ENCODE data around the gene EFCAB9. TPM values are rescaled to one million over a fixed set of nuclear protein-coding genes. Genes with fewer than 3 reads are reported as not detected.

EFCAB9 gene
- polyA plus RNA-seq, 3 donors: not detected

GRCh38 chr5:172238334-172238733 lies 44.4 kb downstream of the EFCAB9 start:
- H3K27me3 Mint-ChIP-seq (ENCODE audit: low read depth in 3 of 3): no peaks in the 10 kb centered on the region
- Histone ChIP-seq H4K20me1 (ENCODE audit: insufficient read depth, low read length) (no peaks in the 10 kb centered on the region), H2AFZ (ENCODE audit: insufficient read depth, low read depth, low read length, poor library complexity, severe bottlenecking) (no peak overlapping the region), H3K4me1 (ENCODE audit: control insufficient read depth in 1 of 2, insufficient read depth in 2 of 2, low read length in 2 of 2) (peaks cover 13 to 17% of the 10 kb centered on the region in 2 donors), H3K27ac (ENCODE audit: low read depth in 1 of 2, low read length in 2 of 2) (no peak overlapping the region), H3K27me3 (ENCODE audit: control insufficient read depth in 2 of 2, insufficient read depth in 2 of 2, low read length in 2 of 2) (no peaks in the 10 kb centered on the region), H3K9ac (ENCODE audit: insufficient read depth, low read length, poor library complexity, severe bottlenecking) (no peak overlapping the region), H3K79me2 (ENCODE audit: insufficient read depth, low read length) (no peaks in the 10 kb centered on the region), H3K4me2 (replicated peaks; ENCODE audit: extremely low read depth, low read length, poor library complexity, severe bottlenecking) (no peak overlapping the region), H3K9me3 (replicated peaks in 1 of 2; ENCODE audit: control insufficient read depth in 1 of 2, insufficient read depth in 1 of 2, low read length in 2 of 2) (no peaks in the 10 kb centered on the region), H3K4me3 (replicated peaks in 1 of 3; ENCODE audit: low read depth in 2 of 3, low read length in 3 of 3) (no peak overlapping the region), H3K36me3 (replicated peaks in 1 of 2; ENCODE audit: control insufficient read depth in 1 of 2, insufficient read depth in 2 of 2, low read length in 2 of 2) (peaks cover 2% of the 10 kb centered on the region in 2 donors)
- peaks cover 23% of the 10 kb centered on the region for H3K4me1 Mint-ChIP-seq
- H3K27ac Mint-ChIP-seq: no peak overlapping the region
- H3K4me3 Mint-ChIP-seq: no peak overlapping the region
- peaks cover 8% of the 10 kb centered on the region in 2 donors for H3K36me3 Mint-ChIP-seq
- no peak for DNase-seq
- peaks cover 0 to 2% (median 0%) of the 10 kb centered on the region in 7 donors for H3K9me3 Mint-ChIP-seq
- intact Hi-C loops (cut with micrococcal nuclease): no loop called here
- WGBS (ENCODE audit: insufficient coverage): 36% methylated on average over 1 of the region's 1 CpG
- TF ChIP-seq, protein P1, sequence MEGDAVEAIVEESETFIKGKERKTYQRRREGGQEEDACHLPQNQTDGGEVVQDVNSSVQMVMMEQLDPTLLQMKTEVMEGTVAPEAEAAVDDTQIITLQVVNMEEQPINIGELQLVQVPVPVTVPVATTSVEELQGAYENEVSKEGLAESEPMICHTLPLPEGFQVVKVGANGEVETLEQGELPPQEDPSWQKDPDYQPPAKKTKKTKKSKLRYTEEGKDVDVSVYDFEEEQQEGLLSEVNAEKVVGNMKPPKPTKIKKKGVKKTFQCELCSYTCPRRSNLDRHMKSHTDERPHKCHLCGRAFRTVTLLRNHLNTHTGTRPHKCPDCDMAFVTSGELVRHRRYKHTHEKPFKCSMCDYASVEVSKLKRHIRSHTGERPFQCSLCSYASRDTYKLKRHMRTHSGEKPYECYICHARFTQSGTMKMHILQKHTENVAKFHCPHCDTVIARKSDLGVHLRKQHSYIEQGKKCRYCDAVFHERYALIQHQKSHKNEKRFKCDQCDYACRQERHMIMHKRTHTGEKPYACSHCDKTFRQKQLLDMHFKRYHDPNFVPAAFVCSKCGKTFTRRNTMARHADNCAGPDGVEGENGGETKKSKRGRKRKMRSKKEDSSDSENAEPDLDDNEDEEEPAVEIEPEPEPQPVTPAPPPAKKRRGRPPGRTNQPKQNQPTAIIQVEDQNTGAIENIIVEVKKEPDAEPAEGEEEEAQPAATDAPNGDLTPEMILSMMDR (IDR thresholded peaks at IDR 0.05): no peak

- Histone ChIP-seq H3K9me3 (replicated peaks in 1 of 2; ENCODE audit: control insufficient read depth in 1 of 2, insufficient read depth in 1 of 2, low read length in 2 of 2) (no peaks in the 10 kb centered on the region), H3K36me3 (replicated peaks in 1 of 2; ENCODE audit: control insufficient read depth in 1 of 2, insufficient read depth in 2 of 2, low read length in 2 of 2) (no peaks in the 10 kb centered on the region), H3K27ac (ENCODE audit: low read depth in 1 of 2, low read length in 2 of 2) (no peak overlapping the region), H3K4me3 (replicated peaks in 1 of 3; ENCODE audit: low read depth in 2 of 3, low read length in 3 of 3) (no peak overlapping the region), H3K79me2 (ENCODE audit: insufficient read depth, low read length) (no peaks in the 10 kb centered on the region), H4K20me1 (ENCODE audit: insufficient read depth, low read length) (no peaks in the 10 kb centered on the region), H3K9ac (ENCODE audit: insufficient read depth, low read length, poor library complexity, severe bottlenecking) (no peak overlapping the region), H3K27me3 (ENCODE audit: control insufficient read depth in 2 of 2, insufficient read depth in 2 of 2, low read length in 2 of 2) (no peaks in the 10 kb centered on the region), H2AFZ (ENCODE audit: insufficient read depth, low read depth, low read length, poor library complexity, severe bottlenecking) (no peak overlapping the region), H3K4me2 (replicated peaks; ENCODE audit: extremely low read depth, low read length, poor library complexity, severe bottlenecking) (no peak overlapping the region), H3K4me1 (ENCODE audit: control insufficient read depth in 1 of 2, insufficient read depth in 2 of 2, low read length in 2 of 2) (no peaks in the 10 kb centered on the region)
- Mint-ChIP-seq H3K27me3 (ENCODE audit: low read depth in 3 of 3) (peaks cover 0 to 3% (median 0%) of the 10 kb centered on the region in 3 donors), H3K4me1 (no peaks in the 10 kb centered on the region), H3K9me3 (peaks cover 0 to 3% (median 0%) of the 10 kb centered on the region in 7 donors), H3K4me3 (no peak overlapping the region), H3K36me3 (peaks cover 4 to 6% of the 10 kb centered on the region in 2 donors), H3K27ac (no peak overlapping the region)
- no CpG with 5 or more reads among the region's 3 CpGs for WGBS (ENCODE audit: insufficient coverage)
- DNase-seq: no peak
- TF ChIP-seq, protein P1 (IDR thresholded peaks at IDR 0.05): no peak
- intact Hi-C loops (cut with micrococcal nuclease): no loop called here
Measured at GRCh38 chr5:172243302-172243701, 49.3 kb downstream of the EFCAB9 start.

Data from CD14-positive monocyte (primary cell).